GM23338 (cell line): ENCODE data around the gene LAD1. TPM values are rescaled to one million over a fixed set of nuclear protein-coding genes. Genes with fewer than 3 reads are reported as not detected.

Experiments
- ATAC-seq: fragments of 200-7000 bp; cut with Tn5 transposase; 3 replicates; pipeline ENCODE4 v1.9.1; 2020
- DNase-seq: peaks from one replicate; pipeline ENCODE4 v3.0.0-alpha.2; 2015; ENCODE audit warnings: low spot score
- H2AFZ ChIP-seq: fragments of 200-600 bp; sonication (generic); 2 replicates; pipeline ENCODE4 v1.8.0; 2016; ENCODE audit warnings: antibody characterized with exemption, mild to moderate bottlenecking, moderate library complexity
- H3F3A ChIP-seq: fragments of 200-600 bp; sonication (generic); replicated peaks from 2 replicates; pipeline ENCODE4 v1.8.0; 2017; ENCODE audit warnings: antibody characterized with exemption, mixed run types, low read depth
- H3K27ac ChIP-seq: fragments of 200-600 bp; sonication (generic); 2 replicates; pipeline ENCODE4 v1.6.1; 2016; ENCODE audit warnings: low read depth
- H3K27me3 ChIP-seq: fragments of 200-600 bp; sonication (generic); 2 replicates; pipeline ENCODE4 v1.8.0; 2016; ENCODE audit warnings: mild to moderate bottlenecking, mixed run types, moderate library complexity; ENCODE audit not compliant: insufficient read depth
- H3K36me3 ChIP-seq: fragments of 200-600 bp; sonication (generic); 2 replicates; pipeline ENCODE4 v1.8.0; 2016; ENCODE audit warnings: mild to moderate bottlenecking; ENCODE audit not compliant: insufficient read depth
- H3K4me1 ChIP-seq: fragments of 200-600 bp; sonication (generic); 2 replicates; pipeline ENCODE4 v1.8.0; 2016; ENCODE audit warnings: mild to moderate bottlenecking, moderate library complexity; ENCODE audit not compliant: insufficient read depth
- H3K4me2 ChIP-seq: fragments of 200-600 bp; sonication (generic); 2 replicates; pipeline ENCODE4 v1.7.1; 2017; ENCODE audit warnings: mixed run types
- H3K4me3 ChIP-seq: fragments of 200-600 bp; sonication (generic); 2 replicates; pipeline ENCODE4 v1.6.1; 2016; ENCODE audit warnings: mixed run types
- H3K79me2 ChIP-seq: fragments of 200-600 bp; sonication (generic); replicated peaks from 2 replicates; pipeline ENCODE4 v1.8.0; 2017; ENCODE audit warnings: mild to moderate bottlenecking; ENCODE audit not compliant: insufficient read depth
- H3K9me2 ChIP-seq: fragments of 200-600 bp; sonication (generic); 2 replicates; pipeline ENCODE4 v1.8.0; 2017; ENCODE audit not compliant: insufficient read depth
- H4K20me1 ChIP-seq: fragments of 200-600 bp; sonication (generic); replicated peaks from 2 replicates; pipeline ENCODE4 v1.8.0; 2017; ENCODE audit warnings: mild to moderate bottlenecking; ENCODE audit not compliant: insufficient read depth
- H3K27ac Mint-ChIP-seq: 2 replicates; pipeline ENCODE4 v1.8.0; 2020; ENCODE audit warnings: inconsistent platforms, mild to moderate bottlenecking, moderate library complexity, mixed read lengths
- H3K27me3 Mint-ChIP-seq: 3 replicates; pipeline ENCODE4 v1.8.0; 2022; ENCODE audit warnings: low read depth, mild to moderate bottlenecking, moderate library complexity, mixed read lengths, inconsistent platforms; ENCODE audit not compliant: insufficient read depth, poor library complexity
- H3K36me3 Mint-ChIP-seq: 3 replicates; pipeline ENCODE4 v1.8.0; 2021; ENCODE audit warnings: low read depth, mild to moderate bottlenecking, inconsistent platforms, moderate library complexity, mixed read lengths
- H3K4me1 Mint-ChIP-seq: 3 replicates; pipeline ENCODE4 v1.8.0; 2020; ENCODE audit warnings: mild to moderate bottlenecking, inconsistent platforms, mixed read lengths
- H3K4me3 Mint-ChIP-seq: 3 replicates; pipeline ENCODE4 v1.8.0; 2021; ENCODE audit warnings: moderate library complexity, mild to moderate bottlenecking, inconsistent platforms, mixed read lengths
- H3K9me3 Mint-ChIP-seq: 3 replicates; pipeline ENCODE4 v1.8.0; 2020; ENCODE audit warnings: moderate library complexity, mild to moderate bottlenecking, inconsistent platforms, mixed read lengths
- CREB1 ChIP-seq: fragments of 250-450 bp; sonication (Bioruptor Pico); IDR thresholded peaks from 2 replicates; pipeline ENCODE4 v1.5.0; 2020; ENCODE audit warnings: low read depth, mild to moderate bottlenecking, moderate library complexity
- EZH2 ChIP-seq: fragments of 200-600 bp; sonication (generic); IDR thresholded peaks from one replicate; pipeline ENCODE4 v1.8.0; 2017; ENCODE audit warnings: antibody characterized with exemption, mild to moderate bottlenecking, low read depth; ENCODE audit not compliant: unreplicated experiment
- EZH2phosphoT487 ChIP-seq: fragments of 200-600 bp; sonication (generic); IDR thresholded peaks from one replicate; pipeline ENCODE4 v1.8.1; 2018; ENCODE audit warnings: antibody characterized with exemption; ENCODE audit not compliant: unreplicated experiment
- JUNB ChIP-seq: IDR thresholded peaks from one replicate; pipeline ENCODE4 v1.6.1; 2016; ENCODE audit warnings: antibody characterized with exemption; ENCODE audit not compliant: unreplicated experiment
- NANOG ChIP-seq: IDR thresholded peaks from 2 replicates; pipeline ENCODE4 v1.6.1; 2016; ENCODE audit warnings: antibody characterized with exemption, borderline replicate concordance
- POLR2AphosphoS5 ChIP-seq: IDR thresholded peaks from 2 replicates; pipeline ENCODE4 v1.6.1; 2016; ENCODE audit warnings: antibody characterized with exemption, low read depth
- STAT1 ChIP-seq: IDR thresholded peaks from one replicate; pipeline ENCODE4 v1.6.1; 2016; ENCODE audit warnings: antibody characterized with exemption; ENCODE audit not compliant: unreplicated experiment
- ZNF114 ChIP-seq: fragments of 250-450 bp; sonication (Bioruptor Pico); IDR thresholded peaks from 2 replicates; pipeline ENCODE4 v1.5.0; 2020; ENCODE audit warnings: mild to moderate bottlenecking, moderate library complexity
- ZNF331 ChIP-seq: fragments of 250-450 bp; sonication (Bioruptor Pico); IDR thresholded peaks from 2 replicates; pipeline ENCODE4 v1.5.0; 2020; ENCODE audit warnings: low read depth, mild to moderate bottlenecking, moderate library complexity
- polyA plus RNA-seq: library from polyadenylated mRNA; unstranded; fragments of >200 nt; fragmentation: Nextera tagmentation; extraction: Ambion mirVana; gene quantifications from 2 replicates; pipeline ENCODE4 v1.2.1, GENCODE V29; 2016
- total RNA-seq: library from RNA; depleted of rRNA; stranded (reverse); fragments of >200 nt; shearing (Covaris generic); gene quantifications from 2 replicates; pipeline ENCODE4 v1.2.3, GENCODE V29; 2014
- TF ChIP-seq, protein P1 (sequence below): IDR thresholded peaks from one replicate; pipeline ENCODE4 v1.6.1; 2018; ENCODE audit warnings: antibody characterized with exemption; ENCODE audit not compliant: unreplicated experiment
- TF ChIP-seq, protein P2 (sequence below): fragments of 250-450 bp; sonication (Bioruptor Pico); IDR thresholded peaks from 2 replicates; pipeline ENCODE4 v1.5.0; 2020; ENCODE audit warnings: mild to moderate bottlenecking, moderate library complexity
- TF ChIP-seq, protein P3 (sequence below), 2 experiments: fragments of 200-600 bp in 1 of 2; sonication (generic) in 1 of 2; conservative IDR thresholded peaks; 2 replicates each; pipeline versions ENCODE4 v1.5.1 to v1.6.1; 2016 to 2017; ENCODE audit warnings: antibody characterized with exemption in 2 of 2, low read depth in 2 of 2, mild to moderate bottlenecking in 2 of 2, moderate library complexity in 1 of 2

Gene LAD1
- total and polyA plus RNA-seq, 2 experiments from 2014 or later = 17.6 to 18.9 TPM

DNA sequence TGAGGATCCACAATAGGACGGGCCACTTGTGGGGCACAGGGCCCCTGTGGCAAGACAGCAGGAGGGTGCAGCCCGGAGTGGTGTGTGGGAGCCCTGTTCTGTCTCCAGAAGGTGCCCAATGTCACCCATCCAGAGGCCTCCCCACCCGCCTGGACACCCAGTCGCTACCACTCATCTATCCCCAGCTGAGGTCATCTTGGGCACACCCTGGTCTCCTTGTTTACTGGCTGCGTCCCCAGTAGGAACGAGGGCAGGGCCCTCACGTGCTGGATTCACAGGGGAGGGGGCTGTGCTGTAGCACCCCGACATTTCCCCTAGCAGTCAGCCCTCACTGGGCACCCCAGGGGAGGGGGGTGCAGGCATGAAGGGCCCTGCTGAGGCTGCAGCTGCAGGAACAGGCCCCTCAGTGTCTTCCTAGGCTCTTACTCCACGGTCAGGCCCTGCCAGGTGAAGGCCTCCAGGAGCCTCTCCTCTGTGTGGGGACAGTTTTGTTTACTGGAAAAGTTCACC is 19.3 kb downstream of the LAD1 start (continued):
- no peak for TF ChIP-seq ZNF114 (CRISPR knock-in tag)
- no peak for TF ChIP-seq JUNB
- no peak for TF ChIP-seq STAT1
- no peak for TF ChIP-seq POLR2AphosphoS5
- TF ChIP-seq CREB1 (CRISPR knock-in tag) = no peak
- TF ChIP-seq EZH2phosphoT487 = no peak

DNA sequence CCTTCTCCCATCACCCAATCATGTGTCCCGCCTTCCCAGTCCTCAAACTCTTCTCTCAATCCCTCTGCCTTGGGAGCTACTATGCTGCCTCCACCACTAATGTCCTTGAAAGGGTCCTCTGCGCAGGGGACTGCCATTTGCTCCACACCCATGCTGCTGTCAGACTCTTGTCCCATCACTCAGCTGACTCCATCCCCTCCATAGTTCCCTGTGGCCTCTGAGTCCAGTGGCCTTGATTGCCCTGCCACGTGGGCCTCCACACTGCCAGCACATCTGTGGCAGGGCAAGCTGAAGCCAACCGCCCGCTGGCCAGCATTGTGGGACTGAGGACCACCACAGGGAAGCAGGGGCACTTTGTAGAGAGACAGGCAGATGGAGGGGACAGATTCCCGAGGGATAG is 20.3 kb downstream of the LAD1 start:
- H3K9me3 Mint-ChIP-seq = no peaks in the 10 kb centered on the region
- no peak for TF ChIP-seq ZNF331 (CRISPR knock-in tag)
- no peak for TF ChIP-seq JUNB
- TF ChIP-seq, protein P1, sequence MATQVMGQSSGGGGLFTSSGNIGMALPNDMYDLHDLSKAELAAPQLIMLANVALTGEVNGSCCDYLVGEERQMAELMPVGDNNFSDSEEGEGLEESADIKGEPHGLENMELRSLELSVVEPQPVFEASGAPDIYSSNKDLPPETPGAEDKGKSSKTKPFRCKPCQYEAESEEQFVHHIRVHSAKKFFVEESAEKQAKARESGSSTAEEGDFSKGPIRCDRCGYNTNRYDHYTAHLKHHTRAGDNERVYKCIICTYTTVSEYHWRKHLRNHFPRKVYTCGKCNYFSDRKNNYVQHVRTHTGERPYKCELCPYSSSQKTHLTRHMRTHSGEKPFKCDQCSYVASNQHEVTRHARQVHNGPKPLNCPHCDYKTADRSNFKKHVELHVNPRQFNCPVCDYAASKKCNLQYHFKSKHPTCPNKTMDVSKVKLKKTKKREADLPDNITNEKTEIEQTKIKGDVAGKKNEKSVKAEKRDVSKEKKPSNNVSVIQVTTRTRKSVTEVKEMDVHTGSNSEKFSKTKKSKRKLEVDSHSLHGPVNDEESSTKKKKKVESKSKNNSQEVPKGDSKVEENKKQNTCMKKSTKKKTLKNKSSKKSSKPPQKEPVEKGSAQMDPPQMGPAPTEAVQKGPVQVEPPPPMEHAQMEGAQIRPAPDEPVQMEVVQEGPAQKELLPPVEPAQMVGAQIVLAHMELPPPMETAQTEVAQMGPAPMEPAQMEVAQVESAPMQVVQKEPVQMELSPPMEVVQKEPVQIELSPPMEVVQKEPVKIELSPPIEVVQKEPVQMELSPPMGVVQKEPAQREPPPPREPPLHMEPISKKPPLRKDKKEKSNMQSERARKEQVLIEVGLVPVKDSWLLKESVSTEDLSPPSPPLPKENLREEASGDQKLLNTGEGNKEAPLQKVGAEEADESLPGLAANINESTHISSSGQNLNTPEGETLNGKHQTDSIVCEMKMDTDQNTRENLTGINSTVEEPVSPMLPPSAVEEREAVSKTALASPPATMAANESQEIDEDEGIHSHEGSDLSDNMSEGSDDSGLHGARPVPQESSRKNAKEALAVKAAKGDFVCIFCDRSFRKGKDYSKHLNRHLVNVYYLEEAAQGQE = no peak
- TF ChIP-seq ZNF114 (CRISPR knock-in tag) = no peak
- no peak for TF ChIP-seq NANOG
- TF ChIP-seq, protein P2, sequence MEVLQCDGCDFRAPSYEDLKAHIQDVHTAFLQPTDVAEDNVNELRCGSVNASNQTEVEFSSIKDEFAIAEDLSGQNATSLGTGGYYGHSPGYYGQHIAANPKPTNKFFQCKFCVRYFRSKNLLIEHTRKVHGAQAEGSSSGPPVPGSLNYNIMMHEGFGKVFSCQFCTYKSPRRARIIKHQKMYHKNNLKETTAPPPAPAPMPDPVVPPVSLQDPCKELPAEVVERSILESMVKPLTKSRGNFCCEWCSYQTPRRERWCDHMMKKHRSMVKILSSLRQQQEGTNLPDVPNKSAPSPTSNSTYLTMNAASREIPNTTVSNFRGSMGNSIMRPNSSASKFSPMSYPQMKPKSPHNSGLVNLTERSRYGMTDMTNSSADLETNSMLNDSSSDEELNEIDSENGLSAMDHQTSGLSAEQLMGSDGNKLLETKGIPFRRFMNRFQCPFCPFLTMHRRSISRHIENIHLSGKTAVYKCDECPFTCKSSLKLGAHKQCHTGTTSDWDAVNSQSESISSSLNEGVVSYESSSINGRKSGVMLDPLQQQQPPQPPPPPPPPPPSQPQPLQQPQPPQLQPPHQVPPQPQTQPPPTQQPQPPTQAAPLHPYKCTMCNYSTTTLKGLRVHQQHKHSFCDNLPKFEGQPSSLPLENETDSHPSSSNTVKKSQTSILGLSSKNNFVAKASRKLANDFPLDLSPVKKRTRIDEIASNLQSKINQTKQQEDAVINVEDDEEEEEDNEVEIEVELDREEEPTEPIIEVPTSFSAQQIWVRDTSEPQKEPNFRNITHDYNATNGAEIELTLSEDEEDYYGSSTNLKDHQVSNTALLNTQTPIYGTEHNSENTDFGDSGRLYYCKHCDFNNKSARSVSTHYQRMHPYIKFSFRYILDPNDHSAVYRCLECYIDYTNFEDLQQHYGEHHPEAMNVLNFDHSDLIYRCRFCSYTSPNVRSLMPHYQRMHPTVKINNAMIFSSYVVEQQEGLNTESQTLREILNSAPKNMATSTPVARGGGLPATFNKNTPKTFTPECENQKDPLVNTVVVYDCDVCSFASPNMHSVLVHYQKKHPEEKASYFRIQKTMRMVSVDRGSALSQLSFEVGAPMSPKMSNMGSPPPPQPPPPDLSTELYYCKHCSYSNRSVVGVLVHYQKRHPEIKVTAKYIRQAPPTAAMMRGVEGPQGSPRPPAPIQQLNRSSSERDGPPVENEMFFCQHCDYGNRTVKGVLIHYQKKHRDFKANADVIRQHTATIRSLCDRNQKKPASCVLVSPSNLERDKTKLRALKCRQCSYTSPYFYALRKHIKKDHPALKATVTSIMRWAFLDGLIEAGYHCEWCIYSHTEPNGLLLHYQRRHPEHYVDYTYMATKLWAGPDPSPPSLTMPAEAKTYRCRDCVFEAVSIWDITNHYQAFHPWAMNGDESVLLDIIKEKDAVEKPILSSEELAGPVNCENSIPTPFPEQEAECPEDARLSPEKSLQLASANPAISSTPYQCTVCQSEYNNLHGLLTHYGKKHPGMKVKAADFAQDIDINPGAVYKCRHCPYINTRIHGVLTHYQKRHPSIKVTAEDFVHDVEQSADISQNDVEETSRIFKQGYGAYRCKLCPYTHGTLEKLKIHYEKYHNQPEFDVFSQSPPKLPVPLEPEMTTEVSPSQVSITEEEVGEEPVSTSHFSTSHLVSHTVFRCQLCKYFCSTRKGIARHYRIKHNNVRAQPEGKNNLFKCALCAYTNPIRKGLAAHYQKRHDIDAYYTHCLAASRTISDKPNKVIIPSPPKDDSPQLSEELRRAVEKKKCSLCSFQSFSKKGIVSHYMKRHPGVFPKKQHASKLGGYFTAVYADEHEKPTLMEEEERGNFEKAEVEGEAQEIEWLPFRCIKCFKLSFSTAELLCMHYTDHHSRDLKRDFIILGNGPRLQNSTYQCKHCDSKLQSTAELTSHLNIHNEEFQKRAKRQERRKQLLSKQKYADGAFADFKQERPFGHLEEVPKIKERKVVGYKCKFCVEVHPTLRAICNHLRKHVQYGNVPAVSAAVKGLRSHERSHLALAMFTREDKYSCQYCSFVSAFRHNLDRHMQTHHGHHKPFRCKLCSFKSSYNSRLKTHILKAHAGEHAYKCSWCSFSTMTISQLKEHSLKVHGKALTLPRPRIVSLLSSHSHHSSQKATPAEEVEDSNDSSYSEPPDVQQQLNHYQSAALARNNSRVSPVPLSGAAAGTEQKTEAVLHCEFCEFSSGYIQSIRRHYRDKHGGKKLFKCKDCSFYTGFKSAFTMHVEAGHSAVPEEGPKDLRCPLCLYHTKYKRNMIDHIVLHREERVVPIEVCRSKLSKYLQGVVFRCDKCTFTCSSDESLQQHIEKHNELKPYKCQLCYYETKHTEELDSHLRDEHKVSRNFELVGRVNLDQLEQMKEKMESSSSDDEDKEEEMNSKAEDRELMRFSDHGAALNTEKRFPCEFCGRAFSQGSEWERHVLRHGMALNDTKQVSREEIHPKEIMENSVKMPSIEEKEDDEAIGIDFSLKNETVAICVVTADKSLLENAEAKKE = no peak
- TF ChIP-seq CREB1 (CRISPR knock-in tag) = no peak
- TF ChIP-seq EZH2 = no peak
- TF ChIP-seq EZH2phosphoT487 = no peak
- TF ChIP-seq, protein P3, sequence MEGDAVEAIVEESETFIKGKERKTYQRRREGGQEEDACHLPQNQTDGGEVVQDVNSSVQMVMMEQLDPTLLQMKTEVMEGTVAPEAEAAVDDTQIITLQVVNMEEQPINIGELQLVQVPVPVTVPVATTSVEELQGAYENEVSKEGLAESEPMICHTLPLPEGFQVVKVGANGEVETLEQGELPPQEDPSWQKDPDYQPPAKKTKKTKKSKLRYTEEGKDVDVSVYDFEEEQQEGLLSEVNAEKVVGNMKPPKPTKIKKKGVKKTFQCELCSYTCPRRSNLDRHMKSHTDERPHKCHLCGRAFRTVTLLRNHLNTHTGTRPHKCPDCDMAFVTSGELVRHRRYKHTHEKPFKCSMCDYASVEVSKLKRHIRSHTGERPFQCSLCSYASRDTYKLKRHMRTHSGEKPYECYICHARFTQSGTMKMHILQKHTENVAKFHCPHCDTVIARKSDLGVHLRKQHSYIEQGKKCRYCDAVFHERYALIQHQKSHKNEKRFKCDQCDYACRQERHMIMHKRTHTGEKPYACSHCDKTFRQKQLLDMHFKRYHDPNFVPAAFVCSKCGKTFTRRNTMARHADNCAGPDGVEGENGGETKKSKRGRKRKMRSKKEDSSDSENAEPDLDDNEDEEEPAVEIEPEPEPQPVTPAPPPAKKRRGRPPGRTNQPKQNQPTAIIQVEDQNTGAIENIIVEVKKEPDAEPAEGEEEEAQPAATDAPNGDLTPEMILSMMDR (conservative IDR thresholded peaks at IDR 0.05; ENCODE audit: low read depth in 2 of 2) = no peak
- TF ChIP-seq POLR2AphosphoS5 = no peak
- no peak for TF ChIP-seq STAT1

More for the DNA sequence above, 20.3 kb downstream of the LAD1 start:
- Histone ChIP-seq H3K79me2 (no peaks in the 10 kb centered on the region), H2AFZ (no peak overlapping the region), H4K20me1 (no peaks in the 10 kb centered on the region), H3F3A (peaks cover 15% of the 10 kb centered on the region; the same call in 1 of the 2 replicates), H3K4me2 (no peak overlapping the region), H3K27me3 (no peaks in the 10 kb centered on the region), H3K36me3 (no peaks in the 10 kb centered on the region), H3K27ac (no peak overlapping the region), H3K9me2 (0 out of 2 replicates have a peak, but pooled peaks cover 7% of the 10 kb centered on the region), H3K4me1 (peaks cover 36% of the 10 kb centered on the region), H3K4me3 (no peak overlapping the region)
- H3K4me1 Mint-ChIP-seq = peaks cover 51% of the 10 kb centered on the region
- H3K27me3 Mint-ChIP-seq = peaks cover 19% of the 10 kb centered on the region
- H3K36me3 Mint-ChIP-seq = peaks cover 3% of the 10 kb centered on the region; the same call in 2 of the 3 replicates
- ATAC-seq = no peak
- H3K27ac Mint-ChIP-seq = peak overlapping the region; percentile 32; the same call in 1 of the 2 replicates
- no peak overlapping the region for H3K4me3 Mint-ChIP-seq
- DNase-seq = no peak
